ENCODE results near the gene ADD2.

ADD2 gene

GRCh38 chr2:70651727-70652126 is 116.3 kb downstream of the ADD2 start:
- Mint-ChIP-seq H3K27me3 (peaks cover 7% of the 10 kb centered on the region), H3K4me1 (ENCODE audit: low read depth) (peaks cover 17% of the 10 kb centered on the region), H3K9me3 (no peaks in the 10 kb centered on the region), H3K4me3 (no peak overlapping the region), H3K36me3 (ENCODE audit: low read depth) (no peaks in the 10 kb centered on the region), H3K27ac (no peak overlapping the region)

DNA sequence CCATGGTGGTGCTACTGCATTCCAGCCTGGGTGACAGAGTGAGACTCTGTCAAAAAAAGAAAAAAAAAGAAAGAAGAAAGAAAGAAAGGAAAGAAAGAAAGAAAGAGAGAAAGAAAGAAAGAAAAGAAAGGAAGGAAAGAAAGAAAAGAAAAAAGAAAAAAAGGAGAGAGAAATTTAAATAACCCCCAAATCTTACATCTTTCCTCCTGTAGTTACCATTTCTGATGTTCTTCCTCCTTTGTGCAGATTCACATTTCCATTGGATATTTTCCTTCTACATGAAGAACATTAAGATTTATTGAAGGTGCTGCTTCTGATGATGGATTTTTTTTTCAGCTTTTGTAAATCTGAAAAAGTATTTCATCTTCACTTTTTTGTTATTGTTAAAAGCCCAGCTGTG is 117.0 kb downstream of the ADD2 start:
- H3K4me1 Mint-ChIP-seq (ENCODE audit: low read depth) = peaks cover 10% of the 10 kb centered on the region
- H3K27me3 Mint-ChIP-seq = peaks cover 7% of the 10 kb centered on the region
- no peak overlapping the region for H3K4me3 Mint-ChIP-seq

GRCh38 chr2:70648961-70649360 is 119.0 kb downstream of the ADD2 start:
- peaks cover 7% of the 10 kb centered on the region for H3K27me3 Mint-ChIP-seq

More for the DNA sequence above, 117.0 kb downstream of the ADD2 start:
- Mint-ChIP-seq H3K36me3 (ENCODE audit: low read depth) (no peaks in the 10 kb centered on the region), H3K27ac (no peak overlapping the region), H3K9me3 (no peaks in the 10 kb centered on the region)

GRCh38 chr2:70647873-70648481 is 120.0 kb downstream of the ADD2 start:
- H3K9me3 Mint-ChIP-seq = no peaks in the 10 kb centered on the region
- H3K27me3 Mint-ChIP-seq = peaks cover 7% of the 10 kb centered on the region
- H3K27ac Mint-ChIP-seq = no peak overlapping the region
- H3K4me3 Mint-ChIP-seq = no peak overlapping the region
- H3K4me1 Mint-ChIP-seq (ENCODE audit: low read depth) = no peaks in the 10 kb centered on the region
- H3K36me3 Mint-ChIP-seq (ENCODE audit: low read depth) = no peaks in the 10 kb centered on the region

More at GRCh38 chr2:70648961-70649360, 119.0 kb downstream of the ADD2 start:
- Mint-ChIP-seq H3K36me3 (ENCODE audit: low read depth) (no peaks in the 10 kb centered on the region), H3K27ac (no peak overlapping the region), H3K4me3 (no peak overlapping the region), H3K9me3 (no peaks in the 10 kb centered on the region), H3K4me1 (ENCODE audit: low read depth) (no peaks in the 10 kb centered on the region)

DNA sequence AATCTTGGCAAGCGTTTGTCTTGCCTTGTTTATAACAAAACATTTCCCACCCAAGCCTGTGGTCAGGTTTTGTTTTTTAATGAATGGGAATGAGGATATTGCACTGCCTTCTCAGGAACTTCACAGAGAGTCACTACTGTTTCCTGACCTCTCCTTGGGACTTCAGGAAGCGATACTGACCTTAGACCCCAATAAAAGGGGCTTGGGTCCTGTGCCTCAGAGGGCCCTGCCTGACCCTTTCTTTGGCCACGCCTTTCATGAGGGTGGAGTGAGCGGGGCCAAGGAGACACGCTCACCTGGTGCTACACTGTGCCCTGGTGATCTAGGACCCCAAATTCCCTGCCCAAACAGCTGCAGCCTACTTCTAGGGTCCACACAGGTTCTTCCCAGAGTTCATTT is 121.6 kb downstream of the ADD2 start:
- no peak overlapping the region for H3K4me3 Mint-ChIP-seq
- H3K4me1 Mint-ChIP-seq (ENCODE audit: low read depth) = no peaks in the 10 kb centered on the region
- H3K27me3 Mint-ChIP-seq = peaks cover under 1% of the 10 kb centered on the region
- H3K9me3 Mint-ChIP-seq = no peaks in the 10 kb centered on the region
- no peak overlapping the region for H3K27ac Mint-ChIP-seq
- H3K36me3 Mint-ChIP-seq (ENCODE audit: low read depth) = no peaks in the 10 kb centered on the region

- no peak overlapping the region for H3K27ac Mint-ChIP-seq
- H3K9me3 Mint-ChIP-seq = no peaks in the 10 kb centered on the region
- no peak overlapping the region for H3K4me3 Mint-ChIP-seq
- no peaks in the 10 kb centered on the region for H3K36me3 Mint-ChIP-seq (ENCODE audit: low read depth)
- no peaks in the 10 kb centered on the region for H3K27me3 Mint-ChIP-seq
- H3K4me1 Mint-ChIP-seq (ENCODE audit: low read depth) = no peaks in the 10 kb centered on the region
These were observed 122.1 kb downstream of the ADD2 start for GRCh38 chr2:70645733-70646419.

GRCh38 chr2:70643715-70644114 is 124.3 kb downstream of the ADD2 start:
- Mint-ChIP-seq H3K4me3 (no peak overlapping the region), H3K4me1 (ENCODE audit: low read depth) (peaks cover 9% of the 10 kb centered on the region), H3K27ac (no peak overlapping the region), H3K36me3 (ENCODE audit: low read depth) (no peaks in the 10 kb centered on the region), H3K27me3 (no peaks in the 10 kb centered on the region), H3K9me3 (no peaks in the 10 kb centered on the region)

DNA sequence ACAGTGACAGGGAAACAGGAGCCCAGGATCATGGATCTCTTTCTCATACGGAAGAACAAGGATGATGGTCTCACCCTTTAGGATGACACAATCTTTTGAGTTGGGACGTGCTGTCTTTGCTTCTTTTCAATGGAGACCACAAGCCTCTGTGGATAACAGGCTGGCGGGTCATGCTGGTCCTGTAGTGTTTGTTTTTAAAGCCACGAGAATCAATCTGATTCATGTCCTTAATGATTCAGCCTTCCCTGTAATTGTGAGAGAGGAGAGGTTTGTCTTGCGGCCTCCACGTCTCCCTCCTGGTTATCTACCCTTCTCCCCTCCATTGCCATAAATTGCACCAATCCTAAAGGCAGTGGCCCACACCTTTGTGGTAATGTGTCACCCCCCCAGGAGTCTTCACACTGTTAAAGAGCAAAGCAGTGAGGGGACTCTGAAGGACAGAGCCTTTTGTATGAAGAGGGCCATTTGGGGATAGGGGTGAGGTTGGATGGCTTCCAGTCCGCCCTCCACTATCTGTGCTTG is 126.7 kb downstream of the ADD2 start:
- Mint-ChIP-seq H3K4me3 (no peak overlapping the region), H3K4me1 (ENCODE audit: low read depth) (peaks cover 14% of the 10 kb centered on the region), H3K36me3 (ENCODE audit: low read depth) (no peaks in the 10 kb centered on the region), H3K27ac (no peak overlapping the region), H3K27me3 (no peaks in the 10 kb centered on the region), H3K9me3 (peaks cover 3% of the 10 kb centered on the region)

GRCh38 chr2:70639841-70640436 is 128.1 kb downstream of the ADD2 start:
- H3K36me3 Mint-ChIP-seq (ENCODE audit: low read depth) = no peaks in the 10 kb centered on the region
- H3K27ac Mint-ChIP-seq = no peak overlapping the region
- H3K4me3 Mint-ChIP-seq = no peak overlapping the region

DNA sequence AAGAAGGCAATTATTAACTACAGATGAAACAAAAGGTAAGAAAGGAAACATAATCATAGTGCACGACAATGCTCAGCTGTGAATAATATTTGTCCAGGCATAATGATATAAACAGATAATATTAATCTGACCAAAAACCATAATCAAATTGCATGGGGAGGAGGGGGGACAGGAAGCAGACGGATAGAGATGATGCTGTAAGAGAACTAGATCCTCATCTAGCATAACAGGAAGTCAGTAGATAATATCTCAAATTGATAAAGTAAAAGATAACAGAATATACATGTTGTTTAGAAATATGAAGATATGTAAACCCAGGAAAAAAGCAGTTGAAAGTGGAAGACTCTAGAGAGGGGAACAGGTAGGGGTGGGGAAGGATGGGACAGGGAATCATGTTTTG is 129.4 kb downstream of the ADD2 start:
- Mint-ChIP-seq H3K36me3 (ENCODE audit: low read depth) (no peaks in the 10 kb centered on the region), H3K9me3 (peaks cover 3% of the 10 kb centered on the region), H3K4me3 (no peak overlapping the region), H3K4me1 (ENCODE audit: low read depth) (peaks cover 14% of the 10 kb centered on the region), H3K27ac (no peak overlapping the region), H3K27me3 (no peaks in the 10 kb centered on the region)

More at GRCh38 chr2:70639841-70640436, 128.1 kb downstream of the ADD2 start:
- H3K4me1 Mint-ChIP-seq (ENCODE audit: low read depth) = peaks cover 14% of the 10 kb centered on the region
- H3K27me3 Mint-ChIP-seq = no peaks in the 10 kb centered on the region
- H3K9me3 Mint-ChIP-seq = peaks cover 3% of the 10 kb centered on the region

DNA sequence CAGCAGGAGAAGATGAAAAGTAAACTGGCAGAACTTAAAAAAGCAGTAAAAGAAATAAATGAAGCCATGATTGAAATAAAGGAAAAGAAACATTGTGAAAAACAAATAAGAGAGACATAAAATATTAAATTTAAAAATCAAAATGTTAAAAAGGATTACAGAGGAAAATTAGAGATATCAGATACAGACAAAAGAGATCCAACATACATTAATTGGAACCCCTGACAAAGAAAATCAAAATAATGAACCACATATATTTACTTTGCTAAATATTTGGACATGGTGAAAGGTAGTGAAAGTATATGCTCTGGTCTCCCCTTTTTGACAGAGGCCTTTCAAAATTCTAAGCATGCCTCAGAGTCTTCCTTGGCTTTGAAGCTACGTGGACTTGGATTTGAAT is 134.5 kb downstream of the ADD2 start:
- no peak overlapping the region for H3K4me3 Mint-ChIP-seq
- no peaks in the 10 kb centered on the region for H3K36me3 Mint-ChIP-seq (ENCODE audit: low read depth)
- H3K27ac Mint-ChIP-seq = no peak overlapping the region
- H3K9me3 Mint-ChIP-seq = peaks cover 7% of the 10 kb centered on the region
- H3K4me1 Mint-ChIP-seq (ENCODE audit: low read depth) = peaks cover 3% of the 10 kb centered on the region
- H3K27me3 Mint-ChIP-seq = peaks cover 3% of the 10 kb centered on the region

DNA sequence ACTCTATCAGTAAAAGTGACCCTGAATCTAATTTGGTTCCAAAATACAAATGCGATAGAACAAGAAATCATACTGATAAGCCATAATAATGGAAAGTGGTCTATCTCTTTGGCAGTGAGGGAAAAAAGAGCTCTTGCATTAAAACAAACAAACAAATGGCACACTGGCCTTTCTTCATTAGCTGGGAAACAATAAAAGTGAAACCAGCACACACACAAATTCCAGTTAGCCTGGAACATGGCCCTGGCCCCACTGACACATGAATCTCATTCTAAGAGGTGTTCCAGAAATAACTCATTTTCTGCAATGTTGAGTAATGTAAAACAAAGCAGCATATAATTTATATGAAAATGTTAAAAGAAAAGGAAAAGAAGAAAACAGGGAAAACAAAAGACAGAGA is 135.0 kb downstream of the ADD2 start:
- Mint-ChIP-seq H3K36me3 (ENCODE audit: low read depth) (no peaks in the 10 kb centered on the region), H3K27ac (no peak overlapping the region), H3K4me3 (no peak overlapping the region), H3K4me1 (ENCODE audit: low read depth) (no peaks in the 10 kb centered on the region), H3K27me3 (peaks cover 3% of the 10 kb centered on the region), H3K9me3 (peaks cover 6% of the 10 kb centered on the region)

DNA sequence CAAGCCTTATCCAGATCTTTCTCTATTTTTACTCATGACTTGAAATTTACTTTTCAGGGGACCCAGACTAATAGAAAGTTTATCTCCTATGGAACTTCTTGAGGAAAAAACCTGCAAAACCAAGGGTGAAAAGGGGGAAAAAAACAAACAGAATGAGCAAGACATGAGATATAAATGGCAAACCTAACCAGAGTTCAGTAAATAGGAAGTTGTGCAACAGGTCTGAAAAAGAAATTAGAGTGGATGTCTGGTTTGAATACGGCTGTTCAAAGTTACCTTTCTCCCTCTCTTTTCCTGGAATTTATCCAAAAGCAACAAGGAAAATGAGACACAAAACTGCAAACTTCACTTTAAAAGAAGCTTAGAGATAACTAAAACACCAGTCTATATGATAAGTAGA is 135.6 kb downstream of the ADD2 start:
- peaks cover 3% of the 10 kb centered on the region for H3K27me3 Mint-ChIP-seq
- no peak overlapping the region for H3K27ac Mint-ChIP-seq
- peaks cover 4% of the 10 kb centered on the region for H3K9me3 Mint-ChIP-seq
- no peaks in the 10 kb centered on the region for H3K36me3 Mint-ChIP-seq (ENCODE audit: low read depth)
- H3K4me3 Mint-ChIP-seq = no peak overlapping the region
- no peaks in the 10 kb centered on the region for H3K4me1 Mint-ChIP-seq (ENCODE audit: low read depth)

DNA sequence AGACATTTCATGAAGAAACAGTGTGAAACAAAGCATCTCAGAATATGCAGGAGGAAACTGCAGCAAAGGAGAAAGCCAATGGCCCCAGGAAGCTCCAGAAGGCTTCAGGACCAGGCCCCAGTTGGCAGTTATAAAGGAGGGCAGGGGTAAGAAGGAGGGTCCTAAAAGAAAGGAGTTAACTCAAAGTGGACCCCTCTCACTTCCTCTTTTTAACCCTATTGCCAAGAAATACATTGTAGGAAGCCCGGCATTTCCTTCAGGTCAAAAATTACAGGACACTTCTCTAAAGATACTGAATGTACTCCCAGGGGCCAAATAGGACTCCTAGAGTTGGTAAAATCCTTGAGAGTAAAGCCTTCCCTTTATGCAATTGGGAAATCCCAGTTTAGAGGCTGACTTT is 137.2 kb downstream of the ADD2 start:
- peaks cover 10% of the 10 kb centered on the region for H3K27me3 Mint-ChIP-seq
- H3K4me3 Mint-ChIP-seq = no peak overlapping the region
- H3K36me3 Mint-ChIP-seq (ENCODE audit: low read depth) = no peaks in the 10 kb centered on the region
- H3K27ac Mint-ChIP-seq = no peak overlapping the region
- H3K9me3 Mint-ChIP-seq = peaks cover 4% of the 10 kb centered on the region
- H3K4me1 Mint-ChIP-seq (ENCODE audit: low read depth) = no peaks in the 10 kb centered on the region

GRCh38 chr2:70627211-70627898 is 140.6 kb downstream of the ADD2 start:
- no peaks in the 10 kb centered on the region for H3K4me1 Mint-ChIP-seq (ENCODE audit: low read depth)
- H3K27ac Mint-ChIP-seq = no peak overlapping the region
- H3K9me3 Mint-ChIP-seq = no peaks in the 10 kb centered on the region
- peaks cover 10% of the 10 kb centered on the region for H3K27me3 Mint-ChIP-seq
- no peaks in the 10 kb centered on the region for H3K36me3 Mint-ChIP-seq (ENCODE audit: low read depth)
- no peak overlapping the region for H3K4me3 Mint-ChIP-seq

All from stimulated activated naive CD8-positive, alpha-beta T cell treated with anti-CD3 and anti-CD28 coated beads, Interleukin-15, Interleukin-2, amounts not matched to agents 100 ng/mL and 50 ng/mL, for 24 hours (primary cell).